PC-3 (cell line): ENCODE measurements around the gene YAP1. TPM values are rescaled to one million over a fixed set of nuclear protein-coding genes. Genes with fewer than 3 reads are reported as not detected.

ENCODE experiments used
- ATAC-seq: fragments of 200-7000 bp; cut with Tn5 transposase; 2 replicates; pipeline ENCODE4 v1.9.1; 2020; ENCODE audit warnings: mild to moderate bottlenecking, moderate library complexity
- BruUV-seq: library from RNA; stranded (reverse); fragments of 400-500 nt; replicated peaks from 2 replicates; lab custom pipeline; 2021; lab: Mats Ljungman, UMichigan
- CTCF ChIA-PET: fragments of 300-600 bp; sonication (Branson Sonifier 250); formaldehyde crosslinking; loops from one replicate; lab custom pipeline; 2022; ENCODE audit warnings: antibody characterized with exemption; lab: Charles Lee
- POLR2A ChIA-PET: fragments of 300-600 bp; sonication (Branson Sonifier 250); formaldehyde crosslinking; loops from one replicate; lab custom pipeline; 2022; ENCODE audit warnings: antibody characterized with exemption; ENCODE audit not compliant: unreplicated experiment; lab: Charles Lee
- DNase-seq: peaks from one replicate; pipeline ENCODE4 v3.0.0-alpha.2; 2015
- H2AFZ ChIP-seq: fragments of 300-600 bp; sonication (generic); 2 replicates; pipeline ENCODE4 v1.6.0; 2016; ENCODE audit warnings: antibody characterized with exemption, low read length
- H3F3A ChIP-seq: fragments of 300-600 bp; sonication (generic); one replicate; pipeline ENCODE4 v1.6.0; 2017; ENCODE audit warnings: antibody characterized with exemption, low read length, control low read depth, mild to moderate bottlenecking; ENCODE audit not compliant: unreplicated experiment
- H3K27ac ChIP-seq: fragments of 300-600 bp; sonication (generic); 2 replicates; pipeline ENCODE4 v1.5.1; 2016; ENCODE audit warnings: mild to moderate bottlenecking, low read length
- H3K27me3 ChIP-seq: fragments of 300-600 bp; sonication (generic); 2 replicates; pipeline ENCODE4 v1.6.1; 2016; ENCODE audit warnings: low read length, mixed read lengths
- H3K36me3 ChIP-seq: fragments of 300-600 bp; sonication (generic); 2 replicates; pipeline ENCODE4 v1.6.1; 2016; ENCODE audit warnings: low read depth, mixed run types, low read length, mixed read lengths
- H3K4me1 ChIP-seq: fragments of 300-600 bp; sonication (generic); 2 replicates; pipeline ENCODE4 v1.5.1; 2016; ENCODE audit warnings: low read length; ENCODE audit not compliant: insufficient read depth
- H3K4me2 ChIP-seq: fragments of 300-600 bp; sonication (generic); 2 replicates; pipeline ENCODE4 v1.6.0; 2016; ENCODE audit warnings: low read length
- H3K4me3 ChIP-seq: fragments of 300-600 bp; sonication (generic); 2 replicates; pipeline ENCODE4 v1.5.1; 2016; ENCODE audit warnings: mild to moderate bottlenecking, low read length, mixed read lengths
- H3K79me2 ChIP-seq: fragments of 300-600 bp; sonication (generic); 2 replicates; pipeline ENCODE4 v1.6.1; 2017; ENCODE audit warnings: low read length, mixed read lengths
- H3K9ac ChIP-seq: fragments of 300-600 bp; sonication (generic); 2 replicates; pipeline ENCODE4 v1.6.0; 2016; ENCODE audit warnings: mild to moderate bottlenecking, low read length
- H3K9me2 ChIP-seq: fragments of 300-600 bp; sonication (generic); replicated peaks from 2 replicates; pipeline ENCODE4 v1.6.1; 2016; ENCODE audit warnings: mixed run types, low read length, mixed read lengths
- H3K9me3 ChIP-seq: fragments of 300-600 bp; sonication (generic); 2 replicates; pipeline ENCODE4 v1.6.1; 2016; ENCODE audit warnings: low read length, mixed read lengths
- H4K20me1 ChIP-seq: fragments of 300-600 bp; sonication (generic); 2 replicates; pipeline ENCODE4 v1.6.1; 2016; ENCODE audit warnings: low read length, mixed read lengths
- CTCF ChIP-seq: fragments of 300-600 bp; sonication (generic); conservative IDR thresholded peaks from 2 replicates; pipeline ENCODE4 v1.5.1; 2017; ENCODE audit warnings: antibody characterized with exemption, low read depth, mild to moderate bottlenecking, low read length
- EZH2 ChIP-seq: fragments of 300-600 bp; sonication (generic); IDR thresholded peaks from one replicate; pipeline ENCODE4 v1.6.1; 2017; ENCODE audit warnings: antibody characterized with exemption, mild to moderate bottlenecking, low read length; ENCODE audit not compliant: unreplicated experiment
- EZH2phosphoT487 ChIP-seq: fragments of 300-600 bp; sonication (generic); IDR thresholded peaks from 2 replicates; pipeline ENCODE4 v1.6.1; 2018; ENCODE audit warnings: mild to moderate bottlenecking, antibody characterized with exemption, low read length, borderline replicate concordance
- intact Hi-C: fragments of 100-400 bp; cut with micrococcal nuclease; formaldehyde crosslinking; loops from 2 replicates; pipeline ENCODE4 v1.9.0; 2023
- total RNA-seq: library from RNA; depleted of rRNA; stranded (reverse); fragments of >200 nt; gene quantifications from 2 replicates; pipeline ENCODE4 v1.2.3, GENCODE V29; 2014

YAP1 gene
- total RNA-seq, 1 experiment from 2014 or later: 104 TPM

- H3K4me3 ChIP-seq: no peak overlapping the region
- H3K36me3 ChIP-seq: peaks cover 19% of the 10 kb centered on the region; the same call in 1 of the 2 replicates
- no peak overlapping the region for H3K27ac ChIP-seq
- no peak overlapping the region for H3K4me2 ChIP-seq
- DNase-seq (no peak), ATAC-seq (no peak)
- ChIA-PET CTCF (no interaction called here), POLR2A (no interaction called here)
- TF ChIP-seq CTCF (no peak), EZH2 (no peak), EZH2phosphoT487 (no peak)
- no peak overlapping the region for H2AFZ ChIP-seq
- no peaks in the 10 kb centered on the region for H3K9me3 ChIP-seq
- H3K9ac ChIP-seq: no peak overlapping the region
- no peaks in the 10 kb centered on the region for H3K27me3 ChIP-seq
- H3F3A ChIP-seq: no peaks in the 10 kb centered on the region
- intact Hi-C loops: no loop called here
- H3K79me2 ChIP-seq: peaks cover 68% of the 10 kb centered on the region
- H3K9me2 ChIP-seq: no peaks in the 10 kb centered on the region
- H3K4me1 ChIP-seq: peaks cover 34% of the 10 kb centered on the region
- no TSS peak for BruUV-seq
- H4K20me1 ChIP-seq: no peaks in the 10 kb centered on the region
Measured at GRCh38 chr11:102166175-102167064, 56.2 kb downstream of the YAP1 start.

DNA sequence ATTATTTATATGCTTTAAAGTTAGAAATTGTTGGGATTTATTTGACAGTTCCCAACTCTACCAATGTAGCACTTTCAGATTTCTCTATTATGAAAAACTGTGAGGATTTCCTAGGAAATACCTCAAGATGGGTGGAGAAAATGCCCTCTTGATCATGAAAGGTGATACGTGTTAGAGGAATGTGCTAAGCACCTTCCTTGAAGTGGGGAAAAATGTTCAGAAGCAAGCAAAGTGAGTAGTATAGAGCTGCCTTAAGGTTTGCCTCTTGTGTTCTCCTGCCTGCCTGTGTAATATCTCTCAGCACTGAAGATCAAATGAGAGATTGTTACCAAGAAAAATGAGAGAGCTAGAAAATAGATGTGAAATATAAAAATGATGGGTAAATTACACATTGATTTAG is 58.2 kb downstream of the YAP1 start:
- DNase-seq: peak; percentile 67

More for the DNA sequence above, 58.2 kb downstream of the YAP1 start:
- ATAC-seq: peak; percentile 35
- TF ChIP-seq EZH2phosphoT487 (no peak), CTCF (no peak), EZH2 (no peak)
- H3K27ac ChIP-seq: no peak overlapping the region
- no peaks in the 10 kb centered on the region for H3K9me3 ChIP-seq
- no peak overlapping the region for H3K9ac ChIP-seq
- H3K27me3 ChIP-seq: no peaks in the 10 kb centered on the region
- no peaks in the 10 kb centered on the region for H3K9me2 ChIP-seq
- BruUV-seq: TSS peak; percentile 8
- H3K4me2 ChIP-seq: peak overlapping the region; percentile 16
- ChIA-PET CTCF (no interaction called here), POLR2A (no interaction called here)
- no peak overlapping the region for H3K4me3 ChIP-seq
- H3K79me2 ChIP-seq: peaks cover 70% of the 10 kb centered on the region
- H3F3A ChIP-seq: no peaks in the 10 kb centered on the region
- peaks cover 7% of the 10 kb centered on the region; the same call in 1 of the 2 replicates for H3K36me3 ChIP-seq
- H4K20me1 ChIP-seq: no peaks in the 10 kb centered on the region
- intact Hi-C loops: loop anchor here (2.0 kb wide), 1 partner anchor 24 kb away; no protein-coding TSS in a partner anchor
- peaks cover 51% of the 10 kb centered on the region for H3K4me1 ChIP-seq
- no peak overlapping the region for H2AFZ ChIP-seq
